GM21367 (cell line): ENCODE data around the gene SPAG4.
A peak's percentile ranks its signal among the peaks of the same experiment; 100 is the strongest.

Source experiments
- ATAC-seq: cut with Tn5 transposase; IDR thresholded peaks from one replicate; pipeline ENCODE4 v1.9.1; 2021; ENCODE audit not compliant: unreplicated experiment

Gene SPAG4

GRCh38 chr20:35652641-35653429 is 37.2 kb downstream of the SPAG4 start:
- no peak for ATAC-seq

DNA sequence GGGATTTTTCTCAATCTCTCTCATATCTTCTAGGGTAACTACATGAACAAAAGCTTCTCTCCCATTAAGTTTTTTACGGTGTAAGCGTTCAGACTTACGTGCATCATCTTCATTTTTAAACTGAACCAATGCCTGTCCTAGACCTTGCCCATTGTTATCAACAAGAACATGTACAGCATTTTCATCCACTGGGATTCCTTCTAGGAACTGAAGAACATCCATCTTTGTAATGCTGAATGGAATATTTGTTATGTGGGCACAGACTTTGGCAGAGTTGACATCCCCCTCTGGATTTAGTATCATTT is 37.8 kb downstream of the SPAG4 start:
- ATAC-seq: no peak

- no peak for ATAC-seq
These were observed 38.3 kb downstream of the SPAG4 start for GRCh38 chr20:35653893-35654292.

- no peak for ATAC-seq
These were observed 38.8 kb downstream of the SPAG4 start for GRCh38 chr20:35654415-35654814.

DNA sequence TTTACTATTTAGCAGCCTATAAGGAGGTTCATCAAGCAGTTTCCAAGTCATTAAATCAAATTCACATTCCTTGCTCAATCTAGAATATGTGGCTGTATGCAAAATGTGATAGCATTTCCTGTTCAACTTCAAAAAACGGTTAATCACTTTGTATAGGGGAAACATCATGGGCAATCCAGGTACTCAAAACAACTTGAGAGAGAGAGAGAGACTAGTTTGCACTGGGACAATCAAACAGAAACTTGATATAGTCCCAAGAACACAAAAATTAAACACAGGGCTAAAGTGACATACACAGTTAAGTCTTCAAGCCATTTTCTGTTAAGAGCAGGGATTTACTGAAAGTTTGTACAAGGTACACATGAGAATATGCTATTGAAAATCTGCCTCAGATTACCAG is 41.6 kb downstream of the SPAG4 start:
- ATAC-seq: no peak

- no peak for ATAC-seq
These were observed 44.7 kb downstream of the SPAG4 start for GRCh38 chr20:35660122-35660937.

DNA sequence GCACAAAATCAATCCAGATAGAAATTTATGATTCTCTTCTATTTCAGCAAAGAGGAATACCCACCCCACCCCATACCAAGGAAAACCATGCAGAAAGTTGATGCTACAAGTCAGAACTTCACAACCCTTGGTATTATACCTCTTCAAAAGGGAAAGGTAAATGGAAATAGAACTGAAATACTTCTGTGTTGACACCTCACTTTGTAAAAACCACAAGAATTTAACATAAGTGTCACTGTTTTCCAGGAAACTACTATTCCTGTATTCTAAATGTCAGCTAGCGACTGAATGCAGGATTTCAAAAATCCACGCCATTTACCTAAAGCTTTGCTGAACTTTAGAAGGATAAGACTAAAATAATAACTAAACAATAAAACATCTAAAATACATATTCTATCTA is 45.4 kb downstream of the SPAG4 start:
- ATAC-seq: no peak

DNA sequence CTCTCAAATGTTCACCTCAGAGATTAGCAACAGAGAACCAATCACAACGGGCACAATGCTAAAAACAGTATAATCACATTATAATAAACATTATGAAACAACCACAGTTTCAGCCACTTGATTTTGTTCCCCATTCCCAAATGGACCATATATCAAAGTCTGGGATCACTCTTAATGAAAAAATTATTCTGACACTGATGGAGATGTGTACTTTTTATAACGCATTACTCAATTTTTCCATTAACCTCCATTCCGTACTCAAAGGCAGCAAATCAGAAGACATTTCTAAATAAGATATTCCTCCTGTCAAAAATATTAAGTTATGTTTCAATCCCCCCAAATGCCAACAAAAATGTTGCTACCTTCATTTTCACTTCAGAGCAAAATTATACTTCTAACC is 46.3 kb downstream of the SPAG4 start:
- ATAC-seq: no peak

GRCh38 chr20:35662551-35662950 is 46.9 kb downstream of the SPAG4 start:
- ATAC-seq: no peak

DNA sequence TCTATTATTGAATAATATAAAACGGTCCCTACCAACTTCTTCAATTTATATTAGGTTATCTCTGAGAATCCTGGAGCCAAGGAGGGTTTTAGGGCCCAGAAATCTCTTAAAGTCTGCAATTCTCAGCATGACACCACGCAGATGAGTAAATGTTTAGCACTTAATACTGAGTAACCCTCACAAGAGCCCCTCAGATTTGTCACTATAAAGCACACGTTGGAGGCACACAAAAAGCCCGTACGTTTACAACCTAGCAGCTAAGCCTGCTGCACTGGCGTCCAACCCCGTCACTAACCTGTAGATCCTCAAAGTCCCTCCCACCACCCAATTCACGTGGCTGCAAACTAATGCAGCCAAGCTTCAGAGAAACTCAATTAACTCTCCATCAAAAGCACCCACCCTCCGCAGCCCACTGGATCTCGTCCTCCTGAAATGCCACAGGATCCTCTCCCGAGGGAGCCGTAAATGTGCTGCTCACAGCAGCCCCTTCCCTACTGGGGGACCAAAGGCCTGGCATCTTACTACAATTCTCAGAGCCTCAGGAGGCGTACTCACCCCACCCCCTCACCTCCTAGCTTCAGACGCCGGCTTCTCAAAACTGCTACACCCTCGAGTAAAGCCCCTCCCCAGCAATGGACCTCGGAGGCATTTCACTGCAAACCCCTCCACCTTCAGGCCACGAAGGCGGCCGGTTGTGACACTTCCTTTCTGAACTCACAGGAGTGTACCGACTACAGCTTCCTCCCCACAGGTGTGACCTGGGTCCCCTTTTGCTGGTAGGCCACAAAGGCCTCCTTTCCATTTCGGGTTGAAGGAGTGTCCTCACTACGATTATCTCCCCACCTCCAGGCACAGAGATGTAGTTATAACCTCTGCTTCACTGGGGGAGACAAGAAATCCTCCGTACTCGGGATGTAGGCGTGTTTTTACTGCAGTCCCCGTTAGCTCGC is 48.2 kb downstream of the SPAG4 start:
- peak; percentile 14 for ATAC-seq

DNA sequence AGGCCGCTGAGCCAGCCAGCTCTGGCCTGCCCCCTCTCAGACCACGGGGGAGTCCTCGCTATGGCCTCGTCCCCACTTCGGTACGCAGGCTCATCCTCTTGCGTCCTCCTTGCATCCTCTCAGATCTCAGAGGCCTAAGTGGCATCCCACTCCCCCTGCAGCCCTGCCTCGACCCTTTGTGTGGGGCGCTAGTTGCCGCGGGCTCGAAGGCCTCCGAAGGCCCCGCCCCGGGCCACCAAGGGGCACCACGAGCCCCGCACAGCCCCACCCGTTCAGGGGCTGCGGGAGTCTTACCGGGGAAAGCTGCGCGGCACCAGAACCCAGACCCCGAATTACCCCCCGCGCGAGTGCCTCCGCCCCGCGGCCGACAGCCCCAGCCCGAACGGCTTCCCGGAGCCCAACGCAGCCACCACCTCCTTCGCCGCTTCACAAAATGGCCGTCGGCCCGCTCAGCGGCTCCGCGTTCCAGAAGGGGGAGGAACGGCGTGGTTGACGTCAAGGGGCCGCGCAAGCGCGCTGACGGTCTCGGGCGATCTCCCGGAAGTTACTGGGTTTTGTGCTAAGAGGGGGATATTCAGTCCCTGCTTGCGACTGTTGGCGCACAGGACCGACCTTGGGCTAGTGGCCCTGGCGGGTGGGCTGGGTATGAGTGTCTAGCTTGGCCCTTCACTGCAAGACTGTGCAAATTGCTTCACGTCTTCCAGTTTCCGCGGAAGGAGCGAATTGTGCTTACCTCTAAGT is 49.0 kb downstream of the SPAG4 start, which contains the start of the genes CPNE1 and RBM12:
Gene CPNE1 (minus strand): TSS at position 435 of the 741 bp plus-strand sequence. CDS start 31,977 bp downstream, outside the sequence.
Gene RBM12 (minus strand): TSS at position 435 of the 741 bp plus-strand sequence. CDS start 9,578 bp downstream, outside the sequence.
- ATAC-seq: peak; percentile 65

DNA sequence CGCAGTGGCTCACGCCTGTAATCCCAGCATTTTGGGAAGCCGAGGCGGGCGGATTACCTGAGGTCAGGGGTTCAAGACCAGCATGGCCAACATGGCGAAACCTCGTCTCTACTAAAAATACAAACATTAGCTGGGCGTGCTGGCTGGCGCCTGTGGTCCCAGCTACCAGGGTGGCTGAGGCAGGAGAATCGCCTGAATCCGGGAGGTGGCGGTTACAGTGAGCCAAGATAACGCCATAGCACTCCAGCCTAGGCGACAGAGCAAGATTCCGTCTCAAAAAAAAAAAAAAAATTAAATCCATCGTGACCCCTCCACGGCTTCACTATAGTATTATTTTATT is 50.3 kb downstream of the SPAG4 start:
- no peak for ATAC-seq

DNA sequence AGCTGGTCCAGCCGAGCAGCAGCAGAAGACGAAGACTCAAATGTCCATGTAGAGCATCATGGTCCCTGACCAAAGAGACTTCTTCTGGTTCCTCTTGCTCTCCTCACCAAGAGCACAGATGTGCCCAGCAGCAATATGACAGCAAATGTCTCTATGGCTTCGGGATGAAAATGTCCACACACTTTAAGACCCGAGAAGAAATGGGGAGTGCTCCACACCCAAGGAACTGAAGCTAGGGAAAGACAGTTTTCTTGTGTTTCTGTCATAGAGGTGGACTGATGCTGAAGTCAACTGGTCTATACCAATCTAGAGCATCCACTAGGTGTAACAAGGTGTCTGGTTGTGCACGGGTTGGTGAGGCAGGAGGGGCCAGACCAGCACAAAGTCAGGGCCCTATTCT is 53.6 kb downstream of the SPAG4 start:
- no peak for ATAC-seq

GRCh38 chr20:35669681-35670080 is 54.1 kb downstream of the SPAG4 start:
- ATAC-seq: no peak
